T-cell (primary cell): ENCODE results near the gene C5AR2. TPM values are rescaled to one million over a fixed set of nuclear protein-coding genes. Genes with fewer than 3 reads are reported as not detected.

Experiments used
- ATAC-seq, 4 experiments: fragments of 200-7000 bp in 3 of 4; fragments of 150-1000 bp in 1 of 4; cut with Tn5 transposase; replicated peaks in 1 of 4; 1 replicate in 3 of 4; 2 replicates in 1 of 4; pipeline ENCODE4 v1.10.0; 2021; ENCODE audit warnings: moderate library complexity in 3 of 4, mild to moderate bottlenecking in 2 of 4, moderate number of reproducible peaks in 1 of 4
- CTCF ChIA-PET, 2 donors: fragments of 300-600 bp; sonication (Branson Sonifier 250); formaldehyde crosslinking; loops; one replicate each; lab custom pipeline; 2022; ENCODE audit warnings: antibody characterized with exemption in 2 of 2; lab: Charles Lee
- POLR2A ChIA-PET, 2 donors: fragments of 300-600 bp; sonication (Branson Sonifier 250); formaldehyde crosslinking; loops; one replicate each; lab custom pipeline; 2022; ENCODE audit warnings: antibody characterized with exemption in 2 of 2; lab: Charles Lee
- DNase-seq, 35 experiments: peaks; one replicate each; pipeline versions ENCODE4 v3.0.0 to v3.0.0-alpha.2; 2013 to 2023
- H3K27ac ChIP-seq: one replicate; pipeline ENCODE4 v1.5.1; 2013; ENCODE audit warnings: low read length
- H3K27me3 ChIP-seq, 2 experiments: replicated peaks in 1 of 2; 1 replicate in 1 of 2; 2 replicates in 1 of 2; pipeline versions ENCODE4 v1.6.1 to v1.7.0; 2013; ENCODE audit warnings: low read length in 1 of 2, mixed read lengths in 1 of 2; ENCODE audit not compliant: control insufficient read depth in 2 of 2, insufficient read depth in 2 of 2; ENCODE audit errors: extremely low read depth in 1 of 2
- H3K36me3 ChIP-seq, 2 donors: 1 replicate in 1 of 2; 2 replicates in 1 of 2; pipeline versions ENCODE4 v1.6.1 to v1.7.0; 2013; ENCODE audit warnings: low read length in 1 of 2; ENCODE audit not compliant: control insufficient read depth in 2 of 2, insufficient read depth in 1 of 2; ENCODE audit errors: extremely low read depth in 1 of 2
- H3K4me1 ChIP-seq, 2 experiments: 1 replicate in 1 of 2; 2 replicates in 1 of 2; pipeline versions ENCODE4 v1.6.1 to v1.7.0; 2013; ENCODE audit warnings: low read length in 2 of 2, mixed read lengths in 1 of 2; ENCODE audit not compliant: insufficient read depth in 2 of 2, control insufficient read depth in 1 of 2; ENCODE audit errors: extremely low read depth in 1 of 2
- H3K4me3 ChIP-seq, 2 donors: 1 replicate in 1 of 2; 2 replicates in 1 of 2; pipeline versions ENCODE4 v1.5.1 to v1.7.0; 2013; ENCODE audit warnings: mild to moderate bottlenecking in 2 of 2, low read length in 1 of 2, moderate library complexity in 1 of 2; ENCODE audit not compliant: control insufficient read depth in 1 of 2; ENCODE audit errors: extremely low read depth in 1 of 2
- H3K9me3 ChIP-seq: 2 replicates; pipeline ENCODE4 v1.7.0; 2013
- H3K27ac Mint-ChIP-seq, 2 donors: one replicate each; pipeline ENCODE4 v1.8.0; 2020 to 2021; ENCODE audit warnings: mild to moderate bottlenecking in 2 of 2, mixed read lengths in 2 of 2
- H3K27me3 Mint-ChIP-seq, 2 donors: one replicate each; pipeline ENCODE4 v1.8.0; 2021 to 2022; ENCODE audit warnings: mixed read lengths in 2 of 2
- H3K36me3 Mint-ChIP-seq: one replicate; pipeline ENCODE4 v1.8.0; 2021; ENCODE audit warnings: mixed read lengths
- H3K4me1 Mint-ChIP-seq, 3 donors: one replicate each; pipeline ENCODE4 v1.8.0; 2020 to 2022; ENCODE audit warnings: mixed read lengths in 3 of 3, mild to moderate bottlenecking in 1 of 3
- H3K4me3 Mint-ChIP-seq, 3 donors: one replicate each; pipeline ENCODE4 v1.8.0; 2020 to 2022; ENCODE audit warnings: mild to moderate bottlenecking in 3 of 3, mixed read lengths in 3 of 3, moderate library complexity in 3 of 3
- H3K9me3 Mint-ChIP-seq, 3 donors: one replicate each; pipeline ENCODE4 v1.8.0; 2020 to 2022; ENCODE audit warnings: mixed read lengths in 3 of 3
- WGBS: methylation state at CpG from one replicate; pipeline ENCODE4 v1.1.5; 2013; ENCODE audit warnings: missing lambda C conversion rate; ENCODE audit not compliant: insufficient coverage; 5-methylcytosine and 5-hydroxymethylcytosine counted together
- total RNA-seq, 35 experiments: library from RNA in 6 of 35; stranded (reverse) in 6 of 35; fragments of 120-200 nt in 1 of 35; gene quantifications; one replicate each; pipeline versions ENCODE4 v1.2.1 to v1.2.4 and lab custom pipeline; 2013 to 2026

Gene C5AR2
- total RNA-seq, 5 donors from 2014 or later (not counting 1 experiment from before 2014, with no cell fraction given), result 0.40 to 1.5 (median 0.79) TPM

- Histone ChIP-seq H3K36me3 (no peaks in the 10 kb centered on the region), H3K4me3 (no peak overlapping the region), H3K27ac (no peak overlapping the region), H3K4me1 (peaks cover 0 to 12% of the 10 kb centered on the region in 2 experiments), H3K9me3 (no peaks in the 10 kb centered on the region), H3K27me3 (peaks cover 0 to 12% of the 10 kb centered on the region in 2 experiments)
- no peak overlapping the region for H3K27ac Mint-ChIP-seq
- no peak for ATAC-seq
- no peaks in the 10 kb centered on the region for H3K9me3 Mint-ChIP-seq
- no peak overlapping the region for H3K4me3 Mint-ChIP-seq
- no CpG with 5 or more reads among the region's 6 CpGs for WGBS
- no peak for DNase-seq
- H3K36me3 Mint-ChIP-seq, result no peaks in the 10 kb centered on the region
- ChIA-PET CTCF (interaction anchor here (0.7 to 1.1 kb wide), 3 partner anchors 21 to 99 kb away, joined by 3 to 5 read pairs (median 4); partner anchors contain the start of gene DHX34 (in 1 of the 2)), POLR2A (no interaction called here)
- peaks cover 6 to 15% (median 9%) of the 10 kb centered on the region in 3 donors for H3K4me1 Mint-ChIP-seq
- H3K27me3 Mint-ChIP-seq, result peaks cover 9 to 13% of the 10 kb centered on the region in 2 donors
Observed at GRCh38 chr19:47303966-47304365, 28.0 kb upstream of the C5AR2 start.

- H3K4me3 Mint-ChIP-seq, result no peak overlapping the region
- no peak overlapping the region for H3K4me3 ChIP-seq
- H3K27ac ChIP-seq, result no peak overlapping the region
- POLR2A ChIA-PET, result no interaction called here
- H3K9me3 ChIP-seq, result no peaks in the 10 kb centered on the region
- H3K27me3 Mint-ChIP-seq, result peaks cover 13 to 26% of the 10 kb centered on the region in 2 donors
- DNase-seq (peak in 29 of 35 experiments; percentile 12 to 72 (median 37)), ATAC-seq (peak in 1 of 4 experiments; percentile 32)
- H3K4me1 ChIP-seq, result peaks cover 0 to 7% of the 10 kb centered on the region in 2 experiments
- H3K27me3 ChIP-seq, result peaks cover 0 to 26% of the 10 kb centered on the region in 2 experiments
- peak overlapping the region in 1 of 2 donors; percentile 66 for H3K27ac Mint-ChIP-seq
- H3K36me3 Mint-ChIP-seq, result no peaks in the 10 kb centered on the region
- CTCF ChIA-PET, result interaction anchor here (0.6 to 0.9 kb wide), 4 partner anchors 138 to 466 kb away, joined by 5 to 8 read pairs (median 6); no protein-coding TSS in a partner anchor
- WGBS, result 3% methylated on average over 11 of the region's 14 CpGs
- H3K4me1 Mint-ChIP-seq, result peaks cover 6 to 13% (median 9%) of the 10 kb centered on the region in 3 donors
- no peaks in the 10 kb centered on the region for H3K36me3 ChIP-seq
- H3K9me3 Mint-ChIP-seq, result no peaks in the 10 kb centered on the region
Observed at GRCh38 chr19:47305309-47305751, 26.6 kb upstream of the C5AR2 start.

- Histone ChIP-seq H3K4me1 (peaks cover 0 to 7% of the 10 kb centered on the region in 2 experiments), H3K27me3 (peaks cover 0 to 35% of the 10 kb centered on the region in 2 experiments), H3K9me3 (no peaks in the 10 kb centered on the region), H3K4me3 (no peak overlapping the region), H3K36me3 (no peaks in the 10 kb centered on the region), H3K27ac (no peak overlapping the region)
- ChIA-PET POLR2A (no interaction called here), CTCF (interaction anchor here (0.6 to 0.9 kb wide), 2 partner anchors 160 to 346 kb away, joined by 5 to 6 read pairs; no protein-coding TSS in a partner anchor)
- Mint-ChIP-seq H3K4me1 (peaks cover 6 to 11% (median 9%) of the 10 kb centered on the region in 3 donors), H3K27me3 (peaks cover 16 to 29% of the 10 kb centered on the region in 2 donors), H3K4me3 (no peak overlapping the region), H3K27ac (no peak overlapping the region), H3K9me3 (no peaks in the 10 kb centered on the region), H3K36me3 (no peaks in the 10 kb centered on the region)
- 90% methylated on average over 2 of the region's 3 CpGs for WGBS
- DNase-seq (no peak), ATAC-seq (no peak)
Observed at GRCh38 chr19:47306303-47306702, 25.7 kb upstream of the C5AR2 start.

- Histone ChIP-seq H3K36me3 (no peaks in the 10 kb centered on the region), H3K9me3 (no peaks in the 10 kb centered on the region), H3K4me3 (no peak overlapping the region), H3K4me1 (peaks cover 0 to 5% of the 10 kb centered on the region in 2 experiments), H3K27me3 (peaks cover 0 to 40% of the 10 kb centered on the region in 2 experiments), H3K27ac (no peak overlapping the region)
- ChIA-PET POLR2A (no interaction called here), CTCF (interaction anchor here in 1 of 2 donors (0.6 to 1.3 kb wide), 2 partner anchors 21 to 82 kb away, joined by 4 to 5 read pairs; no protein-coding TSS in a partner anchor)
- peaks cover 16 to 35% of the 10 kb centered on the region in 2 donors for H3K27me3 Mint-ChIP-seq
- no peak overlapping the region for H3K27ac Mint-ChIP-seq
- DNase-seq, result no peak
- 83% methylated on average over 8 of the region's 8 CpGs for WGBS
- H3K4me3 Mint-ChIP-seq, result no peak overlapping the region
- ATAC-seq, result no peak
- H3K9me3 Mint-ChIP-seq, result no peaks in the 10 kb centered on the region
- peaks cover 5 to 7% (median 6%) of the 10 kb centered on the region in 3 donors for H3K4me1 Mint-ChIP-seq
- no peaks in the 10 kb centered on the region for H3K36me3 Mint-ChIP-seq
Observed at GRCh38 chr19:47309038-47309437, 22.9 kb upstream of the C5AR2 start.

- Mint-ChIP-seq H3K36me3 (no peaks in the 10 kb centered on the region), H3K27ac (no peak within 1 kb of the TSS), H3K4me3 (no peak within 1 kb of the TSS), H3K9me3 (no peaks in the 10 kb centered on the region), H3K27me3 (peaks cover 16 to 35% of the 10 kb centered on the region in 2 donors), H3K4me1 (peaks cover 4 to 6% (median 5%) of the 10 kb centered on the region in 3 donors)
- Histone ChIP-seq H3K27ac (no peak within 1 kb of the TSS), H3K4me1 (peaks cover 0 to 5% of the 10 kb centered on the region in 2 experiments), H3K27me3 (peaks cover 0 to 40% of the 10 kb centered on the region in 2 experiments), H3K4me3 (no peak within 1 kb of the TSS), H3K36me3 (no peaks in the 10 kb centered on the region), H3K9me3 (no peaks in the 10 kb centered on the region)
- ChIA-PET POLR2A (no interaction called here), CTCF (interaction anchor here in 1 of 2 donors (0.6 to 1.3 kb wide), 2 partner anchors 22 to 82 kb away, joined by 4 to 5 read pairs; no protein-coding TSS in a partner anchor)
- ATAC-seq, result no peak
- DNase-seq, result no peak
- 20% methylated on average over 5 of the region's 12 CpGs for WGBS
Observed at GRCh38 chr19:47309608-47310007, 22.4 kb upstream of the C5AR2 start, which contains the start of gene C5AR1. C5AR1 (plus strand) TSS chr19:47309861; CDS start chr19:47309896, 35 bp downstream.

GRCh38 chr19:47310323-47310722 lies 21.7 kb upstream of the C5AR2 start:
- no peak overlapping the region for H3K4me3 Mint-ChIP-seq
- no peak for DNase-seq
- ChIA-PET CTCF (interaction anchor here in 1 of 2 donors (0.6 kb wide), 1 partner anchor 1548 kb away, joined by 3 read pairs; no protein-coding TSS in a partner anchor), POLR2A (no interaction called here)
- Histone ChIP-seq H3K9me3 (no peaks in the 10 kb centered on the region), H3K4me3 (no peak overlapping the region), H3K4me1 (peaks cover 0 to 2% of the 10 kb centered on the region in 2 experiments), H3K27ac (no peak overlapping the region), H3K36me3 (no peaks in the 10 kb centered on the region), H3K27me3 (peaks cover 0 to 42% of the 10 kb centered on the region in 2 experiments)
- peaks cover 13 to 33% of the 10 kb centered on the region in 2 donors for H3K27me3 Mint-ChIP-seq
- no peak for ATAC-seq
- no peaks in the 10 kb centered on the region for H3K36me3 Mint-ChIP-seq
- WGBS, result no CpG with 5 or more reads among the region's 2 CpGs
- H3K4me1 Mint-ChIP-seq, result peaks cover 2% of the 10 kb centered on the region in 3 donors
- no peaks in the 10 kb centered on the region for H3K9me3 Mint-ChIP-seq
- no peak overlapping the region for H3K27ac Mint-ChIP-seq
